Stimulated activated naive CD8-positive, alpha-beta T cell treated with anti-CD3 and anti-CD28 coated beads, Interleukin-15, amount 100 ng/mL, for 72 hours (primary cell): ENCODE data around the gene SEMA4G.
A peak's percentile ranks its signal among the peaks of the same experiment; 100 is the strongest.
"Not testable (repeated sequence)": the region's sequence is repeated elsewhere in the genome, so short reads cannot be mapped to it uniquely, and the experiment has no call there.

Experiments used
- ATAC-seq: fragments of 150-1000 bp; cut with Tn5 transposase; 2 replicates; pipeline ENCODE4 v1.10.0; 2021; ENCODE audit warnings: mild to moderate bottlenecking, moderate library complexity
- DNase-seq, 2 donors: peaks; one replicate each; pipeline ENCODE4 v3.0.0; 2021 to 2022
- H3K27ac Mint-ChIP-seq, 2 donors: one replicate each; pipeline ENCODE4 v1.8.0; 2022; ENCODE audit warnings: mild to moderate bottlenecking in 2 of 2, mixed read lengths in 2 of 2, moderate library complexity in 2 of 2
- H3K27me3 Mint-ChIP-seq: one replicate; pipeline ENCODE4 v1.8.0; 2022; ENCODE audit warnings: mixed read lengths
- H3K4me1 Mint-ChIP-seq: one replicate; pipeline ENCODE4 v1.8.0; 2022; ENCODE audit warnings: mild to moderate bottlenecking, mixed read lengths
- H3K4me3 Mint-ChIP-seq, 2 donors: one replicate each; pipeline ENCODE4 v1.8.0; 2022; ENCODE audit warnings: mild to moderate bottlenecking in 2 of 2, mixed read lengths in 2 of 2, moderate library complexity in 1 of 2
- H3K9me3 Mint-ChIP-seq, 2 donors: one replicate each; pipeline ENCODE4 v1.8.0; 2022; ENCODE audit warnings: mixed read lengths in 2 of 2

SEMA4G gene

DNA sequence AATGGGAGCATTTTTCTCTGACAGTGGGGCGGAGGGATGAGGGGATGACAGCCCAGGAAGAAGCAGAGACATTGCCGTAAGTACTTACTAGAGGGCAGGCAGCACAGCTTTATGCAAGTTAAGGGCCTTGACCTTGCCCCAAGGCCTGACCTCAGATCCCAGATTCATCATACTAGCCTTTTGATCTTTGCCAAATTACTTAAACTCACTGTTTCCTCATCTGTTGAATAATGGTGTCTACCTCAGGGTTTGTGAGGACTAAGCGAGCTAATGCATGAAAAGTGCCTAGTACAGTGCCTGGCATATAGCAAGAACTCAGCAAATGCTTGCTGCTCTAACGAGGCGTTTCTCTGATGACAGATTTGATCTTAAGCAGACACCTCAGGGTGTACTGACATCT is 3.5 kb upstream of the SEMA4G start:
- DNase-seq: no peak
- Mint-ChIP-seq H3K4me1 (peaks cover 21% of the 10 kb centered on the region), H3K4me3 (no peak overlapping the region), H3K9me3 (no peaks in the 10 kb centered on the region), H3K27ac (no peak overlapping the region), H3K27me3 (no peaks in the 10 kb centered on the region)
- no peak for ATAC-seq

DNA sequence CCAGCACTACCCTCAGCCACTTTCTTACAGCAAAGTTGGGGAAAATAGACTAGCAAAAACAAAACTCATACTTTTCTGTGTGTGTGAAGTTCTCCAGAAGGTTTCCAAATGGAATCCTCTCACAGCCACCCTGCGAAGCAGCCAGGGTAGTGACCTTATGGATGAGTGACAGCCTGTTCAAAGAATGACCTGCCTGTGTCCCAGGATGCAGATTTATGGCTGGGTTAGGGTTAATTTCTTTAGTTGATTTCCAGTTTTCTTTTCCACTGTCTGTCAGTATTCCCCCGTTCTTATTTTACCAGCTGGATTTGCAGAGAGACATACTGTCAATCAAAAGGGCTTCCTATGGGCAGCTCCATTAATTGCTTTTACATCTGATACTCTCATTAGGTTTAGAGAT is 2.4 kb upstream of the SEMA4G start:
- no peaks in the 10 kb centered on the region for H3K9me3 Mint-ChIP-seq
- ATAC-seq (no peak), DNase-seq (no peak)
- H3K4me1 Mint-ChIP-seq: peaks cover 23% of the 10 kb centered on the region
- no peaks in the 10 kb centered on the region for H3K27me3 Mint-ChIP-seq
- H3K27ac Mint-ChIP-seq: no peak overlapping the region
- no peak overlapping the region for H3K4me3 Mint-ChIP-seq

DNA sequence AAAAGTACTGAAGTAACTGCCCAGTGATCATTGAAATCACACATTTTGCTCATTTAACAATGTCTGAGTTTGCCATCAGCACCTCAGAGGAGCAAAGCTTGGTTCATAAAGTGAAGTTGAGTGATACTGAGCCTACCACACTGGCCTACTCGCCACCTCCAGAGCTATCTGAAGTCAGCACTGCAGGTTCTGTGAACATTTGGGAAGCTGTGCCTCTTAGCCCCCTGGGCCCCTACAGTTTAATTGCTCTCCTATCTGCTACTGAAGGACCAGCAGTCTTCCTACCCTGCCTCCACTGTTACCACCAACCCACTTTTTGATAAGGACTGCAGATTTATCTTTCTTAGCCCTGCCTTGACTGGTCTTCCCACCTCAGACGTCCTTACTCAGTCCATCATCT is 2.0 kb upstream of the SEMA4G start:
- ATAC-seq (no peak), DNase-seq (no peak)
- no peak overlapping the region for H3K4me3 Mint-ChIP-seq
- H3K27me3 Mint-ChIP-seq: no peaks in the 10 kb centered on the region
- H3K9me3 Mint-ChIP-seq: no peaks in the 10 kb centered on the region
- peak overlapping the region in 1 of 2 donors; percentile 72 for H3K27ac Mint-ChIP-seq
- peaks cover 28% of the 10 kb centered on the region for H3K4me1 Mint-ChIP-seq

DNA sequence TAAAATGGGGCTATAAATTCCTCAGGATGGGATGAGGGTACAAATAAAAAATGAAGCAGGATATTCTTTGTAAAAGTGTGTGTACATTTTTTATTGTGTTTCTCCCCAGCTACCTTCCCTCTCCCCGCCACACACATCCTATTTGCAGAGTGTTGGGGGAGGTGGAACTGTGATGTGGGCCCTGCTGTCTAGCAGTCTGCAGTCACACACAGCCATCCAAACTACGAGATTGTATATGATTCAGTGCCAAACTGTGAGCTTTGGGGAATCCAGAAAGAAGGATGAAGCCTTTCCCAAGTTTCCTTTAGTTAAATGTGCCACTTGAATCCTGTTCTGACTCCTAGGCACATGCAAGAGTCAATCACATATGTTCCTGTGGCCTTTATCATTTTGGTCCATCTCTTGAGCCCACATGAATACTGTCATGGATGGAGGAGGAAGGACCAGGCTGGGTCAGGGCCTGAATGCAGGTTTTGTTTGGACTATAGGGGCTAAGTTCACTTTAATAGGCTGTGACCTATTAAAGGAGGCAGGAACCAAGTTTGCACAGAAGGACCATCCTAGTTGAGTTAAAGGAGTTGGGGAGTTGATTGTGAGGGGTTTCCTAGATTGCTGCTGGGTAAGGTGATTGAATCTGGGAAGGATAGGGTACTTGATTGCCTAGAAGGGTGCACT is 1.1 kb upstream of the SEMA4G start:
- Mint-ChIP-seq H3K27ac (no peak overlapping the region), H3K27me3 (no peaks in the 10 kb centered on the region), H3K9me3 (no peaks in the 10 kb centered on the region), H3K4me1 (peaks cover 34% of the 10 kb centered on the region), H3K4me3 (peak overlapping the region in 1 of 2 donors; percentile 29)
- ATAC-seq (no peak), DNase-seq (no peak)

DNA sequence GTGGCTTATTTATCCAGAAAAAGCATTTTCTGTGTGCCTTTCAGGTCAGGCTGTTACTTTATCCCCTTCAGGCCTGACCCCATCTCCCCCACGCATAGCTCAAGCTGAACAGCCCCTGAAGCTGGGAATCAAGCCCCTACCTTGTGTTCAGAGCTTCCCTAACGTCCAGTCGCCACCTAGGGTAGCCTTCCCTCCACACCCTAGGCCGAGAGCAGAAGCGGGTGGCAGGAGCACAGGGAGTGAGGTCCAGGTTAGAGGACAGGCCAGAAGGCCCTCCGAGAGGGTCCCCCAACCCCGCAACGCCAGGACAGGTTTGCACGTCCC is 479 bp upstream of the SEMA4G start:
- H3K4me1 Mint-ChIP-seq: peaks cover 34% of the 10 kb centered on the region
- no peaks in the 10 kb centered on the region for H3K9me3 Mint-ChIP-seq
- H3K27ac Mint-ChIP-seq: peak overlapping the region in 1 of 2 donors; percentile 63
- DNase-seq (no peak), ATAC-seq (no peak)
- peak overlapping the region; percentile 66 to 74 for H3K4me3 Mint-ChIP-seq
- no peaks in the 10 kb centered on the region for H3K27me3 Mint-ChIP-seq

DNA sequence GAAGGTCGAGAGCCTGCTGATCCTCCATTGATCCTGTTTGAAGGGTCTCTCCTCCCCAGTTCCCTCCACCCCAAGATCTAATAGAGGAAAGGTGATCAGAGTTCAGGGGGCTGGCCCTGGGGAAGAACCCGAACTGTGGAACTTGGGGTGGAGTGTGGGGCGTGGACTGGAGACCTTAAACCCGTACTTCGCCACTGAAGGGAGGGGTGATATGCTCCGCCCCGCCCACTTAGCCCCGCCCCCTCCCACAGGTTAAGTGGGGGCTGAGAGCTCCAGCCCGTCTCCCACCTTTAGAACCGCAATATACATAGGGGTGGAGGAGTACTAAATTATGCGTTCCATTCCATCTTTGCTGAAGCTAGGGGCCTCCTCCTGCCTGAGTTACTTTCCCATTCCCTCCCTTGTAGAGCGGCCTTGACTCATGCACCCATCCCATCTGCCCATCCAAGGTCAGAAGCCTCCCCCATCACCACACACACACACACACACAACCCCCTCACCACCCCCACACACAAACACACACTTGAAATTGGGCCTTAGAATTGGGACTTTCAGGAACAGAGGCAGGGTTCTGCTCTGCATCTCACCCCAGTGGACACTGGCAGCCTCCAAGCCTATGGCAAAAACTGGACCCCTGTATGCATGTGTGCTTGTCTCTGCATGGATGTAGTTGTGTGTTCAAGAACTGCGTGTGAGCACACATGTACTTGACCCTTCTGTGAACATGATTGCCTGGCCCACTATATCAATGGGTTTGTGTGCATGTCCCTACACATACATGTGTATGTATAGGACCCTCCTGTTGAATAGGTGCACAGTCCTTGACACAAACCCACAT is 991 bp downstream of the SEMA4G start:
- H3K27ac Mint-ChIP-seq: no peak overlapping the region
- H3K27me3 Mint-ChIP-seq: no peaks in the 10 kb centered on the region
- peaks cover 34% of the 10 kb centered on the region for H3K4me1 Mint-ChIP-seq
- DNase-seq (no peak), ATAC-seq (no peak)
- peak overlapping the region; percentile 55 to 75 for H3K4me3 Mint-ChIP-seq
- H3K9me3 Mint-ChIP-seq: no peaks in the 10 kb centered on the region

DNA sequence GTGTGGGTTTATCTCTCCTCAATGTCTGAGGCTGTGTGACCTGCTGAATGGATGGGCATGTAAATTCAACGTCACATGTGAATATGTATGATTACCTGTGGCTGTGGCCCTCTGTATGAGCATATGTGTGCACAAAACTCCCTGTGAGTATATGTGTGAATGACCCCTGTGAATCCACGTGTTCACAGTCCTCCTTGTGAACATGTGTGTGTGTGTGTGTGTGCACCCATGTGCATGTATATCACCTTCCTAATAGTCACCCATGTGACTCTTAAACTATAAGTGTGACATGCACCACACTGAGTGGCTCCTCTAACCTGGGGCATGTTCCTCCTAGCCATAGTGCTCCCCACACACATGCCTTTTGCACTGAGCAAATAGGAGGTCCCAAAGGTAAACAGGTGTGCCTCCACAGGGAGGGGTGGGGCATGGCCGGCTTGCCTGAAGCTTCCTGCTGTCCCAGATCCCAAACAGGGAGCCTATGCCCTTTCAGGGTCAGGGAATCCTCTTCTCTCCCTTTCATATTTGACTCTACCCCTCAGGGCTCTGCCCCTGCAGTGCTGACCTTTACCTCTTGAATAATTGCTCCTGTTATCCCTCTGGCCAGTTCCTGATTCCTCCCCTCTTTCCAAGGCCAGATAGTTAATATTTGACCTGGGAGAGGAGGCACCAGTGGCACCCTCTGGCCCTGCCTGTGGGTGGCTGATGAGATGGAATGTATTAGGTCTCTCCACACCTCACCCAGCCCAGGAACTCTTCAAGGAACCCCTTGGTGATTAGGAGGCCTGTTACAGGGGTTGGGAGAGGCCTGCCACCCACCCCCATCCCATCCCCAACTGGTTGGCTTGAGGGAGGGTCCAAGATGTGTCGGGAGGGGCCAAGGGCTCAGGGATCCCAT is 1.9 kb downstream of the SEMA4G start:
- H3K27me3 Mint-ChIP-seq: no peaks in the 10 kb centered on the region
- peak overlapping the region in 1 of 2 donors; percentile 75 for H3K4me3 Mint-ChIP-seq
- no peaks in the 10 kb centered on the region for H3K9me3 Mint-ChIP-seq
- no peak overlapping the region for H3K27ac Mint-ChIP-seq
- peaks cover 34% of the 10 kb centered on the region for H3K4me1 Mint-ChIP-seq
- DNase-seq (no peak), ATAC-seq (no peak)

DNA sequence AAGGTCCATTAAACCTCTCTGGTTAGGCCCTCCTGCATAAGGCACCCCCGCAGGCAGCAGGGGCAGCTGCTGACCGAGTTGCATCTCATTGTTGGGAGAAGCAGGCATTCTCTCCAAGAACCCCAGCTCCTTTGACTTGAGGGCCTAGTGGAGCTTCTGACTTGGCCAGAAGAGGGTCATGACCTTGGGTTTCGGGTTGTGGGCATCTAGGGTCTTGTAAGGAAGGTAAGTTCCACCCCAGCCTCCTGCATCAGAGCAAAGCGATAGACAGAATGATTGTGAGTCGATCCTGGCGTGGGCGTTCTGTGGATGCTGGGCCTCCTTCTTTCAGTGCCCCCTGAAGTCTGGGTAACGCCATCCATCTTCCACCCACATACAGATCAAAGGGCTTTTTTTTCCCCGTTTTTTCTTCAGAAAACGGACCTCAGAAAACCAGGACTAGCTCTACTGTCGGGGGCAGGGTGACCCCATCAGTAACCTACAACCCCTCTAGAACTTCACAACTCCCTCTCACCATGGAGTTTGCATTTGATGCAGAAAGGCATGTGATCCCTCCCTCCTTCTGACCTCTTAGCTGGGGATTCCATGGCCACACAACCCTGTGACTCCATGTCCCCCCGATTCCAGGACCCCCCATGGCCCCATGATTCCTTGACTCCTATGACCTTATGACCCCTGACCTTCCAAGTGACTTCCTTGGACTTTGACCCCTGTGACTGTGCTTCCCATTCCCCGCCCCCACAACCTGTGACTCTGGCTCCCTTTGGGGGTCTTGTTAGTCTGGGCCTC is 3.0 kb downstream of the SEMA4G start:
- DNase-seq (no peak), ATAC-seq (no peak)
- no peak overlapping the region for H3K27ac Mint-ChIP-seq
- no peak overlapping the region for H3K4me3 Mint-ChIP-seq
- peaks cover 34% of the 10 kb centered on the region for H3K4me1 Mint-ChIP-seq
- no peaks in the 10 kb centered on the region for H3K9me3 Mint-ChIP-seq
- H3K27me3 Mint-ChIP-seq: no peaks in the 10 kb centered on the region

DNA sequence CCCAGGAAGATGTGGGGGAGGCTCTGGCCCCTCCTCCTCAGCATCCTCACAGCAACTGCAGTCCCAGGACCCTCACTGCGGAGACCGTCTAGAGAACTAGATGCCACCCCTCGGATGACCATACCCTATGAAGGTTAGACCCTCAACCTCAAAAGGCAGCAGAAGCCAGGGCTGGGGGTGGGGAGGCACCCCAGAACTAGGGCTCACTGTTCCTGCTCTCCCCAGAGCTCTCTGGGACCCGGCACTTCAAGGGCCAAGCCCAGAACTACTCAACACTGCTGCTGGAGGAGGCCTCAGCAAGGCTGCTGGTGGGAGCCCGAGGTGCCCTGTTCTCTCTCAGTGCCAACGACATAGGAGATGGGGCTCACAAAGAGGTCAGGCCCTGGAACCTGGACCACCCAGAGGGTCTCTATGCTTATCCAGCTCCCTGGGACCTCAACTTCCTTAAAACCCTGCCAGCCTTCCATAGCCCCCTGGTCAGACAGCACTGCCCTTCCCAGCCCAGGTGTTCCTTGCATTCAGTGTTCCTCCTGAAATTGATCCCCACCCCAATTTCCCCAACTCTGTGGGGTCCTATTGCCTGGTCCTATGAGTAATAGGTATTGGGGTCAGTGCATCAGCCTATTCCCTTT is 3.7 kb downstream of the SEMA4G start:
- Mint-ChIP-seq H3K27me3 (no peaks in the 10 kb centered on the region), H3K9me3 (no peaks in the 10 kb centered on the region), H3K4me3 (no peak overlapping the region), H3K4me1 (peaks cover 34% of the 10 kb centered on the region), H3K27ac (no peak overlapping the region)
- no peak for DNase-seq
- ATAC-seq: no peak

DNA sequence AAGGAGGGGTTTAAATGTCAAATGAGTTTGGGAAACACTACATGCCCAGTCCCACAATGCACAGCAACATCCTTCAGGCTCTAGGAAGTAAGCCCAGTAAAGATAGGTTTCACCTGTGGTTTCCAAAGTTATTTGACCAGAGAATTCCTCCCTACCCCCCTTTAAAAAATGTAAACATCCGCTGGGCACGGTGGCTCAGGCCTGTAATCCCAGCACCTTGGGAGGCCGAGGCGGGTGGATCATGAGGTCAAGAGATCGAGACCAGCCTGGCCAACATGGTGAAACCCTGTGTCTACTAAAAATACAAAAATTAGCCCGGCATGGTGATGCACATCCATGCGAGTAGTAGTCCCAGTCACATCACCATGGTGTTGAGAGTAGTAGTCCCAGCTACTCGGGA is 6.1 kb downstream of the SEMA4G start:
- not testable (repeated sequence) for H3K27ac Mint-ChIP-seq, H3K9me3 Mint-ChIP-seq, DNase-seq, H3K27me3 Mint-ChIP-seq, H3K4me3 Mint-ChIP-seq, ATAC-seq
- peaks cover 14% of the 10 kb centered on the region for H3K4me1 Mint-ChIP-seq

DNA sequence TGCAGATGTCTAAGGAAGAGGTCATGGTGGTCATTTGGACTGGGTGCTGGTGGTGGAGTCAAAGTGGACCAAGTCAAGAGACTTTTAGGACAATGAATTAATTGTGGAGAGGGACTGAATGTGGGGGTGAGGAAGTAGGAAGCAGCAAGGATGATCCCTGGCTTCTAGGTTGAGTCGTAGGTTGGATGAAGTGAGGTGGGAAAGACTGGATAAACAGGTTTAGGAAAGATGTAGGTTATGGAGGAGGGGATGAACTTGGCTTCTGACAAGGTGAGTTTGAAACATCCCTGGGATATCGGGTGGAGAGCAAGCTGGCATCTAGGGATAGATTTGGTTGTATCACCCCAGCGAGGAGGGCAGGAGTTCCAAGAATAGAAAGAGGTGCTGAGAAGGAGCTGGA is 7.6 kb downstream of the SEMA4G start:
- ATAC-seq (no peak), DNase-seq (no peak)
- no peaks in the 10 kb centered on the region for H3K9me3 Mint-ChIP-seq
- no peak overlapping the region for H3K4me3 Mint-ChIP-seq
- H3K27ac Mint-ChIP-seq: no peak overlapping the region
- no peaks in the 10 kb centered on the region for H3K27me3 Mint-ChIP-seq
- peaks cover 10% of the 10 kb centered on the region for H3K4me1 Mint-ChIP-seq

DNA sequence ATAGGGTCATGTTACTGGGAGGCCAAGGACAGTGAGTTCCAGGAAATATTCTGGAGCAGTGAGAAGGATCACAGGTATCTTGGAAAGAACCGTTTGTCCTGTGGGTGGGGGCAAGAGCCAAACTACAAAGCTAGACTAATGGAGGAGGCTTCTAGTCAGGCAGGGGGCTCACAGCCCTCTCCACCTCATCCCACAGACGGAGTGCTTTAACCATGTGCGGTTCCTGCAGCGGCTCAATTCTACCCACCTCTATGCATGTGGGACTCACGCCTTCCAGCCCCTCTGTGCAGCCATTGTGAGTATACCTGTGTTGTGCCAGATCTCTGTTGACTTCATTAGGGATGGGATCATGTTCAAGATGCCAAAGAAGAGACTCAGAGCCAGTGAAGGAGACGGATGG is 8.1 kb downstream of the SEMA4G start:
- Mint-ChIP-seq H3K4me1 (peaks cover 5% of the 10 kb centered on the region), H3K27me3 (no peaks in the 10 kb centered on the region), H3K4me3 (no peak overlapping the region), H3K27ac (no peak overlapping the region), H3K9me3 (no peaks in the 10 kb centered on the region)
- DNase-seq: no peak
- ATAC-seq: no peak

DNA sequence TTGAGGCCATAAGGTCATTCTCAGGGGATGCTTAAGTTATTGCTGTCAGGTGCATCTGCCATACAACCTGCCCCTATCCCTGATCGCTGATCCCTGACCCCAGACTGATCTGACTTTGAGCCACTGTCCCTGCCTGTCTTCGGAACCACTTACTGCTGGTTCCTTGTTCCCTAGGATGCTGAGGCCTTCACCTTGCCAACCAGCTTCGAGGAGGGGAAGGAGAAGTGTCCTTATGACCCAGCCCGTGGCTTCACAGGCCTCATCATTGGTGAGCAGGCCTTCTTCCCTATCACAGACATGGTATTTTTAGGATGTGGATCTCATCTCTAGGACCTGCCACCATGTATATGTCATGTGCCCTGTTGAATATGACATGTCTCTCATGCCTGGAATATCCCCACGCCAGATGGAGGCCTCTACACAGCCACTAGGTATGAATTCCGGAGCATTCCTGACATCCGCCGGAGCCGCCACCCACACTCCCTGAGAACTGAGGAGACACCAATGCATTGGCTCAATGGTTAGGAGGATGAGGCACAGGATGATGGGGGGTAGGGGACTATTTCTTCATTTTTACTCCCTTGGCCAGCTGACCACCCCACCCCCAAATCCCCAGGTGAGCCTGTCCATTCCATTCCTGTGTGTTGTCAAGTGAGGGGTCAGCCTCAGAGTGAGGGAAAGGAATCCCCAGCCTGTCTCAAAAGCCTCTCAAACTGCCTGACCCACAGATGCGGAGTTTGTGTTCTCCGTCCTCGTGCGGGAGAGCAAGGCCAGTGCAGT is 9.0 kb downstream of the SEMA4G start:
- Mint-ChIP-seq H3K27ac (no peak overlapping the region), H3K9me3 (no peaks in the 10 kb centered on the region), H3K4me3 (no peak overlapping the region), H3K27me3 (no peaks in the 10 kb centered on the region), H3K4me1 (no peaks in the 10 kb centered on the region)
- ATAC-seq (no peak), DNase-seq (no peak)

DNA sequence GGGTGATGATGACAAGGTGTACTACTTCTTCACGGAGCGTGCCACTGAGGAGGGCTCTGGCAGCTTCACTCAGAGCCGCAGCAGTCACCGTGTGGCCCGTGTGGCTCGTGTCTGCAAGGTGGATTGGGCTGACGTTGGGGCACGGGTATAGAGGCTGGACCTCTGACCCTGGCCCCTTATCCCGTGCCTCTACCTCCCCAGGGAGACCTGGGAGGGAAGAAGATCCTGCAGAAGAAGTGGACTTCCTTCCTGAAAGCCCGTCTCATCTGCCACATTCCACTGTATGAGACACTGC is 9.5 kb downstream of the SEMA4G start:
- DNase-seq (no peak), ATAC-seq (no peak)
- Mint-ChIP-seq H3K4me3 (no peak overlapping the region), H3K27me3 (no peaks in the 10 kb centered on the region), H3K27ac (no peak overlapping the region), H3K4me1 (no peaks in the 10 kb centered on the region), H3K9me3 (no peaks in the 10 kb centered on the region)
